KMS-11 (cell line): ENCODE results near the gene RAB8B.

ENCODE experiments used
- H2AFZ ChIP-seq: fragments of 200-600 bp; sonication (generic); 2 replicates; pipeline ENCODE4 v1.6.1; 2016; ENCODE audit warnings: antibody characterized with exemption, mixed run types, low read depth
- H3K27ac ChIP-seq: fragments of 200-600 bp; sonication (generic); 2 replicates; pipeline ENCODE4 v1.6.1; 2016; ENCODE audit warnings: mild to moderate bottlenecking, mixed run types
- H3K27me3 ChIP-seq: fragments of 200-600 bp; sonication (generic); 2 replicates; pipeline ENCODE4 v1.6.1; 2017; ENCODE audit warnings: mild to moderate bottlenecking, low read depth, mixed run types, moderate library complexity; ENCODE audit not compliant: insufficient read depth
- H3K36me3 ChIP-seq: fragments of 200-600 bp; sonication (generic); 2 replicates; pipeline ENCODE4 v1.6.1; 2017; ENCODE audit warnings: mild to moderate bottlenecking, mixed run types; ENCODE audit not compliant: insufficient read depth
- H3K4me1 ChIP-seq: fragments of 200-600 bp; sonication (generic); 2 replicates; pipeline ENCODE4 v1.6.1; 2016; ENCODE audit warnings: mild to moderate bottlenecking, low read depth, mixed run types; ENCODE audit not compliant: poor library complexity, severe bottlenecking
- H3K4me2 ChIP-seq: fragments of 200-600 bp; sonication (generic); 2 replicates; pipeline ENCODE4 v1.7.0; 2016; ENCODE audit warnings: mild to moderate bottlenecking, mixed run types
- H3K4me3 ChIP-seq: fragments of 200-600 bp; sonication (generic); IDR thresholded peaks from 2 replicates; pipeline ENCODE4 v1.6.1; 2017; ENCODE audit warnings: low read depth, low read length, mixed read lengths; ENCODE audit not compliant: insufficient read depth
- H3K79me2 ChIP-seq: fragments of 200-600 bp; sonication (generic); 2 replicates; pipeline ENCODE4 v1.6.1; 2016; ENCODE audit warnings: low read depth, mixed run types; ENCODE audit not compliant: insufficient read depth
- H3K9ac ChIP-seq: fragments of 200-600 bp; sonication (generic); 2 replicates; pipeline ENCODE4 v1.6.1; 2016; ENCODE audit warnings: mild to moderate bottlenecking, mixed run types
- H4K20me1 ChIP-seq: fragments of 200-600 bp; sonication (generic); 2 replicates; pipeline ENCODE4 v1.6.1; 2016; ENCODE audit warnings: mild to moderate bottlenecking, mixed run types; ENCODE audit not compliant: insufficient read depth
- TF ChIP-seq, protein P1 (sequence below): fragments of 200-600 bp; sonication (generic); conservative IDR thresholded peaks from 2 replicates; pipeline ENCODE4 v1.6.1; 2017; ENCODE audit warnings: low read depth, mild to moderate bottlenecking, antibody characterized with exemption, low read length, moderate library complexity, mixed read lengths

Gene RAB8B

DNA sequence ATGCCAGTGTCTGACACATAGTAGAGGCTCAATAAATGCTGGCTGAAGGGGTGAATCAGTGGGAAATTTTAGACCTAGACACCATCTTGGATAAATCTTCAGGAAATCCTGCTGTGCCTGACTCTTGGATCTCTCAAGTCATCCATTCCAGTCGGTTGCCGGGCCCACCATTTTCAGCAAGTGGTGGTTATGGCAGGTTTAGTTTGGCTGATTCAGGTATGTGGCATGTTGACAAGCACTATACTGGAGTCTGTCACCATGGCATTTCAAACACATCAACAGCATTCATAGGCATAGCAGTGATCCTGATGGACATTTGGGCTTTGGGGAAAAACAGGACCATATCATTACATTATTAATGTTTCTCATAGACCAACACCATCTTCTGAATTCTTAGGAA lies 62.3 kb downstream of the RAB8B start:
- TF ChIP-seq, protein P1, sequence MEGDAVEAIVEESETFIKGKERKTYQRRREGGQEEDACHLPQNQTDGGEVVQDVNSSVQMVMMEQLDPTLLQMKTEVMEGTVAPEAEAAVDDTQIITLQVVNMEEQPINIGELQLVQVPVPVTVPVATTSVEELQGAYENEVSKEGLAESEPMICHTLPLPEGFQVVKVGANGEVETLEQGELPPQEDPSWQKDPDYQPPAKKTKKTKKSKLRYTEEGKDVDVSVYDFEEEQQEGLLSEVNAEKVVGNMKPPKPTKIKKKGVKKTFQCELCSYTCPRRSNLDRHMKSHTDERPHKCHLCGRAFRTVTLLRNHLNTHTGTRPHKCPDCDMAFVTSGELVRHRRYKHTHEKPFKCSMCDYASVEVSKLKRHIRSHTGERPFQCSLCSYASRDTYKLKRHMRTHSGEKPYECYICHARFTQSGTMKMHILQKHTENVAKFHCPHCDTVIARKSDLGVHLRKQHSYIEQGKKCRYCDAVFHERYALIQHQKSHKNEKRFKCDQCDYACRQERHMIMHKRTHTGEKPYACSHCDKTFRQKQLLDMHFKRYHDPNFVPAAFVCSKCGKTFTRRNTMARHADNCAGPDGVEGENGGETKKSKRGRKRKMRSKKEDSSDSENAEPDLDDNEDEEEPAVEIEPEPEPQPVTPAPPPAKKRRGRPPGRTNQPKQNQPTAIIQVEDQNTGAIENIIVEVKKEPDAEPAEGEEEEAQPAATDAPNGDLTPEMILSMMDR, result no peak
- Histone ChIP-seq H3K4me2 (no peak overlapping the region), H2AFZ (no peak overlapping the region), H3K27ac (no peak overlapping the region), H3K4me1 (no peaks in the 10 kb centered on the region), H3K36me3 (no peaks in the 10 kb centered on the region), H4K20me1 (no peaks in the 10 kb centered on the region), H3K27me3 (no peaks in the 10 kb centered on the region), H3K9ac (no peak overlapping the region), H3K79me2 (no peaks in the 10 kb centered on the region), H3K4me3 (no peak overlapping the region)

DNA sequence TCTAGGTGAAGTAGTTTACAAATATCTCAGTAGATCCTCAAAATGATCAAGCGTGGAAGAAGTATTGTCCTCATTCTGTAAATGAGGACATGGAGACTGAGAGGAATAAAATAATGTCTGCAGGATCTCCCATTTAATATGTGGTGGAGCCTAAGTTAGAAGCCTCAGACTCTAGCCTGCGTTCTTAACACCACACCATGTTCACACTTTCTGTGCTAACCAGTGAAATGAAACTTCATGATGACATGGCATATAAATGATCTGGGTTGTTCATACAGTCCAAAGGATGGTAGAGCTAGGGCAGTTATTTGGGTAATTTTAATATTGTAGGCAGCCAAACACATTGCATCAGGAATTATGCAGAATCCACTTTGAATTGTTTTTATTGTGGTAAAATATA lies 62.9 kb downstream of the RAB8B start:
- no peak overlapping the region for H2AFZ ChIP-seq
- no peaks in the 10 kb centered on the region for H3K79me2 ChIP-seq
- no peak overlapping the region for H3K4me2 ChIP-seq
- no peak overlapping the region for H3K4me3 ChIP-seq
- H3K4me1 ChIP-seq, result no peaks in the 10 kb centered on the region
- no peaks in the 10 kb centered on the region for H3K27me3 ChIP-seq
- H3K36me3 ChIP-seq, result no peaks in the 10 kb centered on the region
- TF ChIP-seq, protein P1, result no peak
- no peak overlapping the region for H3K27ac ChIP-seq
- no peak overlapping the region for H3K9ac ChIP-seq
- H4K20me1 ChIP-seq, result no peaks in the 10 kb centered on the region

DNA sequence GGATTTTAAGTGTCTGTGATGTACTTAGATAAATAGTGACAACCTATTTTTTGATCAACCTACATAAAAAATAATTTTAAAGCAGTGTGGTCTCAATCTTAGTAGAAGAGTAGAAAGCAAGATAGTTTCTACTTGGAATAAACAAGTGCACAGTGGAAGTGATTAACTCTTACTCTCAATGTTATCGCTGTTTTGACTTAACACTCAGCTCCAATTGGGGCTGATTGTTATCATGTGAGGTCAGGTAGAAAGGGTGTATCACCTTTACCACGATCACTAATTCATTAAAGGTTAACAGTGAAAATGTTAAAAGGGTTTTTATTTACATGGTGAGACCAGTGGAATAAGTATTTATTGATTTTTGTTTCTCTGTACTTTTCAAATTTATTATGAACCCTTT lies 65.6 kb downstream of the RAB8B start:
- Histone ChIP-seq H3K27ac (no peak overlapping the region), H3K36me3 (no peaks in the 10 kb centered on the region)

DNA sequence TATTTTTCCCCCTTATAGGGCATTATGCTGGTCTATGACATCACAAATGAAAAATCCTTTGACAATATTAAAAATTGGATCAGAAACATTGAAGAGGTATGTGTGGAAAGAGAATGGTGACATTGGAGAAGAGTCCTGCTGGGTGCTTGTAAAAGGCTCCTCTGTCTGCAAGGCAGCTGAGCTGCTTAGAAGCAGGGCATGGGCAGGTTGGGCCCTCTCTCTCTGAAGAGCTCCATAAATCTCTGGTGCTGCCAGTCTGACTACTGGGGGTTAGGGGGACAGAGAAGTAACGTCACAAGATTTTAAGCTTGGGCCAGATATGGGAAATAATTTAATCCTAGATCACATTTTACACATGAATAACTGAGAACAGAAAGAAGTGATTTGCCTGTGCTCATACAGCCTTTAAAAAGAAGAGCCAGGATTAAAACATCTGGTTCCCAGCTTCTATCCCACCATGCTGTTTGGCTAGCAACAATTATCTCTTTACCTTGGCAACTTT lies 66.1 kb downstream of the RAB8B start:
- Histone ChIP-seq H3K27ac (no peak overlapping the region), H3K4me3 (no peak overlapping the region), H4K20me1 (no peaks in the 10 kb centered on the region), H3K9ac (no peak overlapping the region), H3K4me1 (no peaks in the 10 kb centered on the region), H3K4me2 (no peak overlapping the region), H3K27me3 (no peaks in the 10 kb centered on the region), H3K36me3 (no peaks in the 10 kb centered on the region), H2AFZ (no peak overlapping the region), H3K79me2 (no peaks in the 10 kb centered on the region)
- TF ChIP-seq, protein P1, result no peak

More for the DNA sequence above, 65.6 kb downstream of the RAB8B start:
- no peak overlapping the region for H3K9ac ChIP-seq
- no peak overlapping the region for H2AFZ ChIP-seq
- TF ChIP-seq, protein P1, result no peak
- no peak overlapping the region for H3K4me2 ChIP-seq
- no peaks in the 10 kb centered on the region for H4K20me1 ChIP-seq
- no peaks in the 10 kb centered on the region for H3K79me2 ChIP-seq
- H3K4me3 ChIP-seq, result no peak overlapping the region
- no peaks in the 10 kb centered on the region for H3K27me3 ChIP-seq
- H3K4me1 ChIP-seq, result no peaks in the 10 kb centered on the region
